ENCODE results near the gene C2CD2. TPM values are rescaled to one million over a fixed set of nuclear protein-coding genes. Genes with fewer than 3 reads are reported as not detected.
"Not testable (repeated sequence)": the region's sequence is repeated elsewhere in the genome, so short reads cannot be mapped to it uniquely, and the experiment has no call there.

The C2CD2 gene
- total RNA-seq: 5.3 and 6.5 TPM in 2 replicates

DNA sequence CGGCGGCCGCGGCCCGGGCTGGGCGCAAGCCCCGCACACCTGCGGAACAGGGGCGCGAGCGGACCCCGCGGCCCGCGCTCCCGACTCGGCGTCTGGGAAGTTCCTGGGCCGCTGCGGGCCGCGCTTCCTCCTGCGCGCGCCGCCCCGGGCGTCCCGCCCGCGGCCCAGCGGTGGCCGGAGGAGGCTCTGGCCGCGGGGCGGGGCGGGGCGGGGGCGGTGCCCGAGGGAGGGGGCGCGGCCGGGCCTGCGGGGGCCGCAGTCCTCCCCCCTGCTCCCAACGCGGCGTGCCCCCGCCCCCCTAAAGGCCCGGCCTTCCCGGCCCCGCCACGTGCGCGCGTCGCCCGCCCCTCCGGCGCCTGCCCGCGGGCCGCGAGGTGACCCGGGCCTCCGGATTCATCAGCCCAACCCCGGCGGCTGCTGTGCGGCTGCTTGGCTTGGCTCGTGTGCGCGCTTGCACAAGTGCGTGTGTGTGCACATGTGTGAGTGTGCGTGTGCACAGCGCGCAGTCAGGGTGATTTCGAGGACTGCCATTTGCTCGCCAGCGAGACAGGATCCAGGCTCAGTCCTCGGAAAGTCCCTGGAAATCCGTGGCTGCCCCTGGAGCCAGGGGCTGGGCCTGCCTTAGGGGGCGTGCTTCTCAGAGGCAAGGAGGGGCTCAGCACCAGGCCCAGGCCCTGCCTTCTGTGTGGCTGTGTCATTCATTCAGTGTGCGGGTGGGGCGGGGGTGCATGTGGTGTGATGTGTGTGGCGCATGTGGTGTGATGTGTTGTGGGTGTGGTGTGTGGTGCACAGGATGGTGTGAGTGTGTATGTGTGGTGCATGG lies at the start of gene C2CD2:
Gene C2CD2, minus strand, starts transcription at position 188 of the 823 bp plus-strand sequence. CDS start 370 bp downstream, outside the sequence.
- intact Hi-C loops (cut with micrococcal nuclease): no loop called here

- intact Hi-C loops (cut with micrococcal nuclease): loop anchor here (2.0 kb wide), 1 partner anchor 60 kb away; no protein-coding TSS in a partner anchor
These were observed 49.2 kb upstream of the C2CD2 start for GRCh38 chr21:42003051-42003461.

DNA sequence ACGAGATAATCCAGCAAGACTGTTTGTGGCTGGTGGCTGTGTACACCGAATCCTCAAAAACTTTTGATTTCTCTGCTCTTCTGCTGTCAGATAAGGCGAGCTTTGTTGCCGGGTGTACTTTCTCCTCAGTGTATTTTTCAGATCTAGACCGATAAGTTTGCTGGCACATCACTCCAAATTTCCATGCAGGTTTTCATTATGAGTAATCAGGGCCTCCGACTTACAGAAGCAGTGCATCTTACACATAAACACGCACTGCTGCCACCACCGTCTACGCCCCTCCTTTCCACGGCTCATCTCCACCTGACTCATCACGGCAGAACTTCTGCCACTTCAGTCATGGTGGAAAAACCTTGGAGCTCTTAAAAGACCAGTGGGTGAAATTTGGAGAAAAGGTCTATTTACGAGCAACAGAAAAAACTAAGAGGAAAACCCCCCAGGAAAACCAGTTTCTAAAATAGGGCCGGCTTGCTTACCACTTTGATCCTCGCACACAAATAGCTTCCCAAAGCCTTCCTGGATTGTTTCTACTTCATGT lies 48.7 kb upstream of the C2CD2 start:
- intact Hi-C loops (cut with micrococcal nuclease): loop anchor here (1.0 to 2.0 kb wide), 3 partner anchors 8 to 76 kb away; partner anchors contain the start of gene ZBTB21

DNA sequence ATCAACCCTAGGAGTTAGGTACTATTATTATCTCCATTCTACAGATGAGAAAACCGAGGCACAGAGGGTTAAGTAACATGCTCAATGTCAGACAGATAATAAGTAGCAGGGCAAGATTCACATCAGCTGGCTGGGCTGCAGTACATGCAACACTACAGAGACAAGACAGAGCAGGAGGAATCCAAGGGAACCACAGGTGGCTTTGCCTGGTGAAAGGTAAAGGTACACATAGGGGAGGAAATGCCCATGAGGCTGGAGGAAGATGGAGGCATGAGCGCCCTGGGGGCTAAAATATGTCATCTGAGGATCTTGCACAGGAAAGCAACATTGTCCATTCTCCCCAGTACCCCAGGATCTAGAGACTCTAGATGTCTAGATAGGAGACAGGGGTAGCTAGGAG lies 48.0 kb upstream of the C2CD2 start:
- intact Hi-C loops (cut with micrococcal nuclease): loop anchor here (1.0 to 2.0 kb wide), 3 partner anchors 9 to 75 kb away; partner anchors contain the start of gene ZBTB21

DNA sequence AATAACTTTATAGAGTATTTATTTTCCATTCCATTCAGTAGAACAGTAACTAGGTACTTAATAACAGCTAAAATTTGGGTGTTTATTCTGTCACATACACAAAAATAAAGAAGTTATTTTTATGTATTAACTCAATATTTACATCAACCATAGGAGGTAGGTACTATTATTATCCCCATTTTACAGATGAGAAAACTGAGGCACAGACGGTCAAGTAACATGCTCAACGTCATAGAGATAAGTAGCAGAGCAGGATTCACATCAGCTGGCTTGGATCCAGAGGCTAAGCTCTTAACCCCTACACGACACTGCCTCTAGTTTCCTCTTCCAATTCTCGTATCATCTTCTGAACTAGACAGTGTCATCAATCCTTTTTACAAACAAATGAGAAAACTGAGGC lies 47.1 kb upstream of the C2CD2 start:
- intact Hi-C loops (cut with micrococcal nuclease): no loop called here

DNA sequence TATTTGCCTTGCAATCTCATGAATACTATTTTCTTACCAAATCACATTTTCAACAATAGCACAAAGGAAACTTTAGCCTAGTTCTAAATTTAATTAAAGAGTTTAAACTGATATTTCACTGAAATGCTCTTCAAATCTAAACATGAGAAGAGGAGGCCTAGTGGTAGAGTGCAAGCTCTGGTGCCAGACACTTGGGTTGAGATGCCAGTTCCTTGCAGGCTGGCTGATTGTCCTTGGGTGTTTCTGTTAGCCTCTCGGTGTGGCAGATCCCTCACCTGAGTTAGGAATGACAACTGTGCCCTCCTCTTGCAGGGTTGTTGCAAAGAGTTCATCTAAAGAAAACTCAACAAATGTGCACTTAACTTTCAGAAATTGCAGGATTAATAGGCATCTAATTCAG lies 43.8 kb upstream of the C2CD2 start:
- intact Hi-C loops (cut with micrococcal nuclease): no loop called here

DNA sequence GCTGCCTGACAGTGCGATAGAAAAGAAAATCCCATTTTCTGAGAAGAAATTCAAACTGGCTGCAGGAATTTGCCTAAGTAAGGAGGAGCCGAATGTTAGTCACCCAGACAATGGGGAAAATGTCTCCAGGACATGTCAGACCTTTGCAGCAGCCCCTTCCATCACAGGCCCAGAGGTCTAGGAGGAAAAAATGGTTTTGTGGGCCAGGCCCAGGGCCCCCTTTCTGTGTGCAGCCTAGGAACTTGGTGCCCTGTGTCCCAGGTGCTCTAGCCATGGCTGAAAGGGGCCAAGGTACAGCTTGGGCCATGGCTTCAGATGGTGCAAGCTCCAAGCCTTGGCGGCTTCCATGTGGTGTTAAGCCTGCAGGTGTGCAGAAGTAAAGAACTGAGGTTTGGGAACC lies 41.8 kb upstream of the C2CD2 start:
- intact Hi-C loops (cut with micrococcal nuclease): no loop called here

DNA sequence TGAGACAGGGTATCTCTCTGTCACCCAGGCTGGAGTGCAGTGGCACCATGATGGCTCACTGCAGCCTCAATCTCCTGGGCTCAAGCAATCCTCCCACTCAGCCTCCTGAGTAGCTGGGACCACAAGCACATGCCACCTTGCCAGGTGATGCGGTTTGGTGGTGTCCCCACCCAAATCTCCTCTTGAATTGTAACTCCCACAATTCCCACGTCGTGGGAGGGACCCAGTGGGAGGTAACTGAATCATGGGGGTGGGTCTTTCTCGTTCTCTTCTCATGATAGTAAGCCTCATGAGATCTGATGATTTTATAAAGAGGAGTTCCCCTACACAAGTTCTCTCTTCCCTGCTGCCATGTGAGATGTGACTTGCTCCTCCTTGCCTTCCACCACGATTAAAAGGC lies 40.8 kb upstream of the C2CD2 start:
- intact Hi-C loops (cut with micrococcal nuclease): not testable (repeated sequence)

DNA sequence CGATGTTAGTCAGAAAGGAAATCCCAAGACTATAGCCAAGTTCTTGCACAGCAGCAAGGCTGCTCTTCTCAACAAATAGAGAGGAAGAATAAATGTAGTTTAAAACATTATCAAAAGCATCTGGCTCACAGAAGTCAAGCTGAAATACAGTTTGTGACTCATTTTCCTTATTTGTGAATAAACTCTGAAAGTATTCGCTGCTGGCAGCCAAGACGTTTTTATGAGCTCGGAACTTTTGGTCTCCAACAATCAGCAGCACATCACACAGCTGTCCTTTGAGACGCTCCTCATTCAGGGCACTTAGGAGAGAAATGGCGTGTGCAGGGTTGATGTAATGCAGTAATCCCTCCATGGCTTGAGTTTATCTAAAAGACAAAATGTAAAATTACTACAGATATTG lies 39.9 kb upstream of the C2CD2 start:
- intact Hi-C loops (cut with micrococcal nuclease): no loop called here

DNA sequence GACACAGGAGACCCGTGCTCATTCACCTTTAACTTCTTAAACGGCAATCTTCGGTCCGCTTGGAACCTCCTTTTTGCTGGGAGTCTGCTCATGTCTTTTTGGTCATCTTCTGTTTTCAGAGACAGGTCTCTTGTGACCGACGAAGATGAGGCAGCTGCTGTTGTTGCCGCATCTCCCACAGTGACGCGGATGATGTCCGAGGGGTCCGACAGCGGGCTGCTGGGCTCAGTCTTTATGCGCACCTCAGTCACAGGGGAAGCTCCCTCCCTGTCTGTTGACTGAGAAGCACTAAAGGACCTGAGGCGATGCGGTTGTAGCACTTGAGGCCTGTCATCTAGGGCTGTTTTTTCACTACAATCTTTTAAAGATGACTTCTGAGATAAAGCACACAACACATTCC lies 38.8 kb upstream of the C2CD2 start:
- intact Hi-C loops (cut with micrococcal nuclease): no loop called here

DNA sequence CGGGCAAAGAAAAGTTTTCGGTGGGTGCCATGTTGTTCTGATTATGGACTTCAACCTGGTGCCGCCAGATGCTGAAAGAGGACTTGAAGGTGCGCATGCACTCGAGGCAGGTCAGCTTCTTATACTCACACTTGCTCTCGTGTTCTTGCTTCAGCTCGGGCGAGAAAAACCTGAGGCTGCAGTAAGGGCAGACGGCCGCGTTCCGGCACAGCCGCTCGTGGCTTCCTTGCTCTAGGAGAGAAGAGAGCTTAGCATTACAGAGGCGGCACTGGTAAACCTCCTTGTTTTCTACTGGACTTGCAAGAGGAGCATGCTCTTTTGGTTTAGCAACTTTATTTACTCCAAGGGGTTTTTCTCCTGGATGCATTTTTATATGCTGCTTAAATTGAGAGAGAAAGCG lies 37.8 kb upstream of the C2CD2 start:
- intact Hi-C loops (cut with micrococcal nuclease): no loop called here

- intact Hi-C loops (cut with micrococcal nuclease): no loop called here
These were observed 35.9 kb upstream of the C2CD2 start for GRCh38 chr21:41989698-41990097.

GRCh38 chr21:41987310-41987709 lies 33.5 kb upstream of the C2CD2 start:
- intact Hi-C loops (cut with micrococcal nuclease): no loop called here

DNA sequence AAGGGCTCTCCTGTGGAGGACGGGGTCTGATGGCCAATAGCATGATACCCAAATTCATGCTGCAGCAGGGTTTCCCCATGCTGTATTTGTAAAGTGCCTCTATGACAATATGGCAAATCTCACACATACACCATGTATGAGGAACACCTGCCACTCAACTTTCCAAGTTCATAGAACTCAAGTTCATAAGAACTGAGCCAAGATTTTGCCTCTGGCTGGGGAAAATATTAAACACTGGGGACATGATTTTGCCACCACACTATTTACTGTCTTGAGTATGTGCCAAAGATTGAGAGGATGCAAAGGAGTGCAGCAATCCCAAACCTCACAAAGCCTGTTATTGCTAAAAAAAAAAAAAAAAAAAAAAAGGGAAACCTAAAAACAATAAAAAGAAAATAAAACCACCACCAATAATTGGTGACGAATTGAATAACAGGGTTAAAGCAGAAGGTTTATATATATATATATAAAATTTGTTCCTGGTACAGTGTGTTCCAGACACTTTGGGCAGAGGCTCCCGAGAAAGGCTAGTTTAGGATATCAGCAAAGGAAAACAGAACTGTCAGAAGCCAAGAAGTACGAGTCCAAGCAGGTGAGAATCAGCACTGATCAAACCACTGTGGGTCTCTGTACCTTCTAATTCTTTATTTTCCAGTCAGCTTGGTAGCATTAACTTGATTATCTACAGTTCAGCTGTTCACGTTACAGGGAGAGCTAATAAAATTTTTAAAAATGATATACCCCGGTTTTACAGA lies 32.0 kb upstream of the C2CD2 start:
- intact Hi-C loops (cut with micrococcal nuclease): no loop called here

- intact Hi-C loops (cut with micrococcal nuclease): no loop called here
These were observed 29.4 kb upstream of the C2CD2 start for GRCh38 chr21:41983229-41983628.

DNA sequence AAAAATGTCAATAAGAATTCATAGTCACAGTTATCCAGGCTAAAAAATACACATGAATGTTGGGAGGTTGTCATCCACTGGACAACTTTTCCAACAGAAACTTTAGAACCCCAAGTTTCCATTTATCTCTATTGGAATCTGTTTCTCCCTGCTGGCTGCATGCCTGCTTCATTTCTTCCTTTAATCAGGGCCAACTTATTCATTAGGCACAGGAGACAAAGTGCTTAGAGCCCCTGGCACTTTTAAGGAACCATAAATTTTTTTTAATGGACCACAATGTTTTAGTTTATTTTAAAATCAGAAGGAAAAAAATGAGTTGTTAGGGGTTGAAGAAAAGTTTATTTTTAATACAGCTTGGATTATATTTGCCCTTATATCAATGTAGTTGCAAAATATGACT lies 26.7 kb upstream of the C2CD2 start:
- intact Hi-C loops (cut with micrococcal nuclease): no loop called here

DNA sequence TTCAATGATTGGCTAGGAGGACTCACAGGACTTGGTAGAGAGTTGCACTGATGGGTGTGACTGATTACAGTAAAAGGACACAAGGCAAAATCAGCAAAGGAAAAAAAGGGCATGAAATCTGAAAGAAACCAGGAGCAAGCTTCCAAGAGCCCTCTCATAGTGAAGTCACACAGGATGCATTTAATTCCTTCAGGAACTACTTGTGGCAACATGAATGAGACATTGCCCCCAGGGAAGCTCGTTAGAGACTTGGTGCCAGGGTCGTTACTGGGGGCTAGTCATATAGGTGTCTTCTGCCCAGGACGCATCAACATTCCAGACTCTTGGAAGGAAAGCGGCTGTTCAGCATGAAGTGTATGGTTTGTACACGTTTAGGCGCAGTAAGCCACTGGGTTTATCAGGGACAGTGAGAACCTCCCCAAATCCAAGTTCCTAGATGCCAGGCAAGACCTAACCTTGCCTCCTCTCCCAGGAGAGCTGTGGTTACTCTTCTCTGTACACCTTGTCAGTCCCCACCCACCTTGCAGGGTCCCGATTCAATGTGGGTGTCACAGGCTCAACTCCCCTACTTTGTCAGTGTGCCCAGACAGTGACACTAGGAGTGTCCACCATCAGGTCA lies 26.0 kb upstream of the C2CD2 start:
- intact Hi-C loops (cut with micrococcal nuclease): no loop called here

GRCh38 chr21:41979335-41979734 lies 25.5 kb upstream of the C2CD2 start:
- intact Hi-C loops (cut with micrococcal nuclease): no loop called here

DNA sequence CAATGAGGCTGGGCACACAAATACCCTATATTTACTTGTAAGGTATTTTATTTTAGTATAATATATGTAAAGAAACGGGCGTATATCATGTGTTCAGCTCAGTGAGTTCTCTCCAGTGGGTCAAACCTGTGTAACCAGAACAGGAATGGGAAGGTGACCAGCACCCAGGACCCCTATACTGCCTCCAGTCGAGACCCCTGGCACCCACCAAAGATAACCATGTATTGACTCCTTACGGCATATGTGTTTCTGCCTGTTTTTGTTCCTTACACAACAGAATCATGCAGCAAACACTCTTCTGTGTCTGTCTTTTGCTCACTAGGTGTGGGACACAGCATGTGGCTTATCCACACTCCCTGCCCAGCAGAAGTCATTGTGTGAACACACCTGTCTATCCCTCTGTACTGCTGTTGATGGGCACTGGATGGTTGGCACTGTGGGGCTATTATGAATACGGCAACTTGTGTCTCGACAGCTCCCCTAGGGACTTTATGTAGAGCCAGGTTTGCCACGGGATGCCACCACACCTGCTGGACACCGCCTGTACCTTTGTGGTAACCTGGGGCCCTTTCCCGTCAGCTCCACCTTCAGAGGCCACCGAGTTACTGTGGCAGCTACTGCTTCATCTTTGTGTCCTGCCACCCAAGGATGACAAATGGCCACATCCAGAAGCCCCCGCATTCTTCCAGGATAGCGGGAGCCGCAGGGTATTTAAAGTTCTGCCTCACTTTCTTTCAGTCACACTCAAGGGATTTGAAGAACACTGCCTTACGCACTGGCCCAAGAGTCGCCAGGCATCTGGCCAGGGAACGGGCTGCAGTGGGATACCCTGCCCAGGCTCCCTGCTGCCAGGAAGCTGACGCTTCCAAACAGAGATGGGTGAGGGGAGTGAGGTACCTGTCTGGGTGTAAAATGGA lies 23.5 kb upstream of the C2CD2 start:
- intact Hi-C loops (cut with micrococcal nuclease): no loop called here

- intact Hi-C loops (cut with micrococcal nuclease): no loop called here
These were observed 22.8 kb upstream of the C2CD2 start for GRCh38 chr21:41976611-41977010.

All from T-helper 2 cell treated with Interferon-gamma antibody and Interleukin-4, amounts not matched to agents 100 ng/mL and 5 ng/mL, for 36 hours (primary cell).